ENCODE results near the gene HCN1. TPM values are rescaled to one million over a fixed set of nuclear protein-coding genes. Genes with fewer than 3 reads are reported as not detected.

The HCN1 gene
- total and polyA plus RNA-seq, 2 of the 13 experiments (the other 11 are each of a cell fraction or from before 2014, with no cell fraction given) = not detected

DNA sequence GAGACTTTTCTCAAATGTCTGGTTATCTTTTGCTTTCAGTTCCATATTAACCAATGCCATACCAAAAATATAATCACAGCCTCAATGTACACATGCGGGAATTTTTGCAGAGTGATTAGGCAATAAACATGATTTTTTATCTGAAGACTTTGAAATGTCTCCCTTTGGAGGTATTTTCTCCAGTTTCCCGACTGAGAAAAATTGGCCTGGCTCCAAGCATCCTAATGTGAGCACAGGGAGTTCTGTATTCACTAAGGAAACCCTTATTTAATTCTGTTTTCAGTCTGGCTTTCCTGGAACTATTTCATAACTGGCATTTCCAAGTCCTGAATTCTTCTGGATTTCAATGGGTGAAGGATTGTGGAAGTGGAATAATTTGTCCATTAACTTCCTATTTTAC lies 8.5 kb downstream of the HCN1 start (continued):
- TF ChIP-seq ZNF513 (CRISPR knock-in tag; conservative IDR thresholded peaks at IDR 0.05) = no peak
- no peak for TF ChIP-seq HOXA5 (CRISPR knock-in tag; IDR thresholded peaks at IDR 0.05)
- TF ChIP-seq, protein P1, sequence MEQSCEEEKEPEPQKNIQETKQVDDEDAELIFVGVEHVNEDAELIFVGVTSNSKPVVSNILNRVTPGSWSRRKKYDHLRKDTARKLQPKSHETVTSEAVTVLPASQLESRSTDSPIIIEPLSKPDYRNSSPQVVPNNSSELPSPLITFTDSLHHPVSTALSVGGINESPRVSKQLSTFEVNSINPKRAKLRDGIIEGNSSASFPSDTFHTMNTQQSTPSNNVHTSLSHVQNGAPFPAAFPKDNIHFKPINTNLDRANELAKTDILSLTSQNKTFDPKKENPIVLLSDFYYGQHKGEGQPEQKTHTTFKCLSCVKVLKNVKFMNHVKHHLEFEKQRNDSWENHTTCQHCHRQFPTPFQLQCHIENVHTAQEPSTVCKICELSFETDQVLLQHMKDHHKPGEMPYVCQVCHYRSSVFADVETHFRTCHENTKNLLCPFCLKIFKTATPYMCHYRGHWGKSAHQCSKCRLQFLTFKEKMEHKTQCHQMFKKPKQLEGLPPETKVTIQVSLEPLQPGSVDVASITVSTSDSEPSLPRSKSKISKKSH (CRISPR knock-in tag; IDR thresholded peaks at IDR 0.05; ENCODE audit: borderline replicate concordance) = no peak
- no peak for TF ChIP-seq ZNF598 (CRISPR knock-in tag; IDR thresholded peaks at IDR 0.05; ENCODE audit: borderline replicate concordance)
- TF ChIP-seq SCMH1 (CRISPR knock-in tag; IDR thresholded peaks at IDR 0.05; ENCODE audit: borderline replicate concordance) = no peak
- TF ChIP-seq HHEX (CRISPR knock-in tag; IDR thresholded peaks at IDR 0.05) = no peak
- no peak for TF ChIP-seq PPARG (CRISPR knock-in tag; conservative IDR thresholded peaks at IDR 0.05)
- no peak for TF ChIP-seq ZNF326 (CRISPR knock-in tag; IDR thresholded peaks at IDR 0.05; ENCODE audit: borderline replicate concordance)
- TF ChIP-seq TFAP4 (IDR thresholded peaks at IDR 0.05; ENCODE audit: borderline replicate concordance, low read depth) = no peak
- no peak for TF ChIP-seq PHF21A (CRISPR knock-in tag; IDR thresholded peaks at IDR 0.05)
- TF ChIP-seq NPAS2 (CRISPR knock-in tag; IDR thresholded peaks at IDR 0.05; ENCODE audit: borderline replicate concordance) = no peak
- TF ChIP-seq ZMYM3 (CRISPR knock-in tag; IDR thresholded peaks at IDR 0.05) = no peak
- no peak for TF ChIP-seq DNMT1 (CRISPR knock-in tag; IDR thresholded peaks at IDR 0.05)
- no peak for TF ChIP-seq NFIC (IDR thresholded peaks at IDR 0.05; ENCODE audit: low read length)

Measured in HepG2 (cell line).